Stimulated activated CD8-positive, alpha-beta memory T cell treated with anti-CD3 and anti-CD28 coated beads, Interleukin-4, amount 100 ng/mL, for 48 hours (primary cell): ENCODE results near the gene FAM81B.

Experiments
- DNase-seq: peaks from one replicate; pipeline ENCODE4 v3.0.0-alpha.2; 2020

FAM81B gene

GRCh38 chr5:95487880-95488279 is 96.7 kb downstream of the FAM81B start:
- no peak for DNase-seq
